ENCODE data around the gene GGACT.
A peak's percentile ranks its signal among the peaks of the same experiment; 100 is the strongest.

GRCh38 chr13:100518394-100519062 is 70.1 kb downstream of the GGACT start:
- no peak for TF ChIP-seq TAF1 (IDR thresholded peaks at IDR 0.05; ENCODE audit: low read depth, low read length)
- TF ChIP-seq MAFK (IDR thresholded peaks at IDR 0.05; ENCODE audit: low read depth, low read length) = peak; percentile 35; the same call in 1 of the 2 replicates
- no peak for TF ChIP-seq CTCF (IDR thresholded peaks at IDR 0.05; ENCODE audit: control extremely low read depth in 1 of 3, insufficient read depth in 1 of 3, low read depth in 1 of 3, low read length in 3 of 3)
- TF ChIP-seq POLR2A (IDR thresholded peaks at IDR 0.05; ENCODE audit: control extremely low read depth in 1 of 2, low read depth in 2 of 2, low read length in 2 of 2) = no peak
- no peak for TF ChIP-seq MAX (IDR thresholded peaks at IDR 0.05)
- TF ChIP-seq YY1 (IDR thresholded peaks at IDR 0.05; ENCODE audit: low read depth, low read length) = no peak
- TF ChIP-seq FOSL1 (IDR thresholded peaks at IDR 0.05; ENCODE audit: insufficient read depth, low read depth, low read length) = no peak
- TF ChIP-seq EZH2 (IDR thresholded peaks at IDR 0.05; ENCODE audit: low read depth, low read length, severe bottlenecking) = no peak
- TF ChIP-seq EP300 (IDR thresholded peaks at IDR 0.05; ENCODE audit: borderline replicate concordance in 1 of 2, low read depth in 2 of 2, low read length in 2 of 2) = no peak
- no peak for TF ChIP-seq RNF2 (IDR thresholded peaks at IDR 0.05; ENCODE audit: borderline replicate concordance, low read depth, low read length, missing control alignments, poor library complexity, severe bottlenecking)
- TF ChIP-seq CEBPB (IDR thresholded peaks at IDR 0.05; ENCODE audit: low read depth, low read length) = no peak
- no peak for TF ChIP-seq ZNF274 (IDR thresholded peaks at IDR 0.05; ENCODE audit: borderline replicate concordance, extremely low read depth, low read length)
- no peak for TF ChIP-seq CHD2 (IDR thresholded peaks at IDR 0.05; ENCODE audit: low read length)
- TF ChIP-seq KDM1A (IDR thresholded peaks at IDR 0.05; ENCODE audit: borderline replicate concordance, low read length) = no peak

Measured in H1 (cell line).